Measurements from ENCODE around the gene REXO1. TPM values are rescaled to one million over a fixed set of nuclear protein-coding genes. Genes with fewer than 3 reads are reported as not detected.

Gene REXO1
- total and polyA plus RNA-seq, 9 of the 15 experiments (the other 6 are each of a cell fraction or from before 2014, with no cell fraction given): 0.04 to 63.3 (median 15.8) TPM

DNA sequence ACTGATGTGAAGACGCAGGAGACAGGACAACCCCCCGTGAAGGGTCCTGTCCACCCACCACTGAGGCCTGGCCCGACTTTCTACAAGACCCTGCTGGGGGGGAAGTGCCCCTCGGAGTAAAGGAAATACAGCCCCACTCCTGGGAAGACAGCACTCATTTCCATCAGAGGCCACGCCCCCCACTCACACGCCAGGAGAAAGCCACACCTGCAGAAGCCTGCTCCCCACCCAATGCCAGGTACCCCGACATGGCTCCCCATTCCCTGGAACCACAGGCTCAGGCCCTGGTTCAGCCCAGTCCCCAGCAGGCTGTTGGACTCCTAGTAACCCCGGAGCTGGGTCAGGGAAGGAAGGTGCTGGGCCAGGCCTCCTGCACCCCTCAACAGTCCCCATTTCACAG is 25.3 kb downstream of the REXO1 start:
- ATAC-seq: no peak
- Histone ChIP-seq H4K20me1 (replicated peaks; ENCODE audit: control insufficient read depth, insufficient read depth, low read length) (no peaks in the 10 kb centered on the region), H2AFZ (ENCODE audit: low read depth, low read length) (no peak overlapping the region), H3K27me3 (ENCODE audit: control insufficient read depth in 2 of 2, insufficient read depth in 2 of 2, low read length in 2 of 2) (no peaks in the 10 kb centered on the region), H3K27ac (ENCODE audit: extremely low read depth, low read depth, low read length) (no peak overlapping the region), H3K4me2 (ENCODE audit: insufficient read depth, low read length) (no peak overlapping the region), H3K4me3 (no peak overlapping the region), H3K36me3 (ENCODE audit: control insufficient read depth, insufficient read depth, low read length) (peaks cover 86% of the 10 kb centered on the region; the same call in 2 of the 3 replicates), H3K9me1 (ENCODE audit: control insufficient read depth, insufficient read depth, low read length) (no peaks in the 10 kb centered on the region), H3K4me1 (replicated peaks in 1 of 2; ENCODE audit: control insufficient read depth in 2 of 2, insufficient read depth in 2 of 2, low read length in 2 of 2) (peaks cover 11 to 52% of the 10 kb centered on the region in 2 experiments), H3K9me3 (replicated peaks; ENCODE audit: control insufficient read depth, insufficient read depth, low read depth, low read length) (no peaks in the 10 kb centered on the region), H3K79me2 (ENCODE audit: control insufficient read depth, insufficient read depth, low read length) (peaks cover 38% of the 10 kb centered on the region), H3K9ac (ENCODE audit: insufficient read depth in 1 of 2, low read depth in 2 of 2, low read length in 2 of 2) (peak overlapping the region in 1 of 2 experiments; percentile 64; a peak in 1 of 4 replicates)
- ChIA-PET CTCF (ENCODE audit: low intra/inter-chr PET ratio) (interaction anchor here (0.6 kb wide), 1 partner anchor 155 kb away, joined by 3 read pairs; no protein-coding TSS in a partner anchor), POLR2A (interaction anchor here (0.6 to 1.6 kb wide), 2 partner anchors 10 to 1361 kb away, joined by 3 to 5 read pairs; no protein-coding TSS in a partner anchor)
- intact Hi-C loops (cut with micrococcal nuclease) (no loop called here), in situ Hi-C loops (cut with MboI) (no loop called here)
- no peak for TF ChIP-seq ZNF347 (CRISPR knock-in tag; IDR thresholded peaks at IDR 0.05; ENCODE audit: low read depth)
- no peak for TF ChIP-seq KLF13 (tag; IDR thresholded peaks at IDR 0.05; ENCODE audit: borderline replicate concordance, low read depth)
- no peak for TF ChIP-seq TBL1XR1 (IDR thresholded peaks at IDR 0.05; ENCODE audit: low read length in 2 of 2)
- no peak for TF ChIP-seq ZNF717 (CRISPR knock-in tag; IDR thresholded peaks at IDR 0.05)
- no peak for TF ChIP-seq CHAMP1 (IDR thresholded peaks at IDR 0.05)
- TF ChIP-seq RAD21 (CRISPR knock-in tag; conservative IDR thresholded peaks at IDR 0.05 in 1 of 2, IDR thresholded peaks at IDR 0.05 in 1 of 2): no peak
- no peak for TF ChIP-seq ZBTB1 (CRISPR knock-in tag; IDR thresholded peaks at IDR 0.05; ENCODE audit: borderline replicate concordance, low read depth)
- no peak for TF ChIP-seq ZNF76 (CRISPR knock-in tag; IDR thresholded peaks at IDR 0.05; ENCODE audit: borderline replicate concordance)
- no peak for TF ChIP-seq TCF3 (CRISPR knock-in tag; IDR thresholded peaks at IDR 0.05)
- TF ChIP-seq ARID3A (IDR thresholded peaks at IDR 0.05; ENCODE audit: borderline replicate concordance, low read depth, low read length): no peak
- no TSS peak for BruUV-seq (replicated peaks)
- no peak for DNase-seq (ENCODE audit: extremely low read depth in 1 of 4, low spot score in 3 of 4)
- FAIRE-seq: no peak
- WGBS (ENCODE audit: insufficient coverage, low coverage, missing lambda C conversion rate): 89% methylated on average over 6 of the region's 8 CpGs

All from K562 (cell line).